ENCODE results near the gene AASDH.

AASDH gene

GRCh38 chr4:56315543-56315942 is 71.7 kb downstream of the AASDH start:
- no peak for DNase-seq (ENCODE audit: low read depth)

- no peak for DNase-seq (ENCODE audit: low read depth)
Observed at GRCh38 chr4:56315041-56315440, 72.2 kb downstream of the AASDH start.

- DNase-seq (ENCODE audit: low read depth), result no peak
Observed at GRCh38 chr4:56314207-56314915, 72.9 kb downstream of the AASDH start.

GRCh38 chr4:56313132-56313531 is 74.2 kb downstream of the AASDH start:
- DNase-seq (ENCODE audit: low read depth), result no peak

GRCh38 chr4:56311299-56311975 is 75.9 kb downstream of the AASDH start:
- DNase-seq (ENCODE audit: low read depth), result no peak

- DNase-seq (ENCODE audit: low read depth), result no peak
Observed at GRCh38 chr4:56310401-56311125, 76.7 kb downstream of the AASDH start.

- DNase-seq (ENCODE audit: low read depth), result no peak
Observed at GRCh38 chr4:56308384-56308783, 78.9 kb downstream of the AASDH start.

GRCh38 chr4:56307423-56307822 is 79.9 kb downstream of the AASDH start:
- no peak for DNase-seq (ENCODE audit: low read depth)

- DNase-seq (ENCODE audit: low read depth), result no peak
Observed at GRCh38 chr4:56305390-56305789, 81.9 kb downstream of the AASDH start.

- no peak for DNase-seq (ENCODE audit: low read depth)
Observed at GRCh38 chr4:56303921-56304320, 83.4 kb downstream of the AASDH start.

- no peak for DNase-seq (ENCODE audit: low read depth)
Observed at GRCh38 chr4:56302760-56303159, 84.5 kb downstream of the AASDH start.

- DNase-seq (ENCODE audit: low read depth), result no peak
Observed at GRCh38 chr4:56301997-56302496, 85.2 kb downstream of the AASDH start.

- DNase-seq (ENCODE audit: low read depth), result no peak
Observed at GRCh38 chr4:56301181-56301996, 85.9 kb downstream of the AASDH start.

GRCh38 chr4:56298236-56298635 is 89.1 kb downstream of the AASDH start:
- DNase-seq (ENCODE audit: low read depth), result no peak

GRCh38 chr4:56297776-56298175 is 89.5 kb downstream of the AASDH start:
- DNase-seq (ENCODE audit: low read depth), result no peak

GRCh38 chr4:56296526-56296925 is 90.8 kb downstream of the AASDH start:
- DNase-seq (ENCODE audit: low read depth), result no peak

GRCh38 chr4:56293121-56293520 is 94.2 kb downstream of the AASDH start:
- no peak for DNase-seq (ENCODE audit: low read depth)

GRCh38 chr4:56289934-56290333 is 97.4 kb downstream of the AASDH start:
- no peak for DNase-seq (ENCODE audit: low read depth)

GRCh38 chr4:56288663-56289062 is 98.6 kb downstream of the AASDH start:
- no peak for DNase-seq (ENCODE audit: low read depth)
